HG03521 (cell line): ENCODE measurements around the gene CLEC16A.
"Not testable (repeated sequence)": the region's sequence is repeated elsewhere in the genome, so short reads cannot be mapped to it uniquely, and the experiment has no call there.

Source experiments
- ATAC-seq: cut with Tn5 transposase; IDR thresholded peaks from one replicate; pipeline ENCODE4 v1.9.1; 2021; ENCODE audit warnings: mild to moderate bottlenecking, moderate library complexity; ENCODE audit not compliant: unreplicated experiment

Gene CLEC16A

DNA sequence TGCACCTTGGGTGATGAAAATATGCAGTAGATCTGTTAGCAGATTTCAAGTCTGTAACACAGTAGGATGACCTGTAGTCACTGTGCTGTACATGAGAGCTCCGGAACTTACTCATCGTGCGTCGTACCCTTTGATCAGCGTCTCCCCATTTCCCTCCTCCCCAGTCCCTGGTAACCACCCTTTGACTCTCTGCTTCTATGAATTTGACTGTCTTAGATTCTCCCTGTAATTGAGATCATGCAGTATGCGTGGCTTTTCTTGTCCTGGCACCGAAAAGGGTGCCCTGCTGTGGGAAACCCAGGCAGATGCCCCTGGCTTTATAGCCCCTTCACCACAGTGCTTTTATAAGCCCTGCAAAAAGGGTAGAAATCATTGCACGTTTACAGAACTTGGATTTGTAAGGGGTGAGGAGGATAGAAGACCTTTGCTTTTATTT lies 20.5 kb downstream of the CLEC16A start:
- ATAC-seq: no peak

DNA sequence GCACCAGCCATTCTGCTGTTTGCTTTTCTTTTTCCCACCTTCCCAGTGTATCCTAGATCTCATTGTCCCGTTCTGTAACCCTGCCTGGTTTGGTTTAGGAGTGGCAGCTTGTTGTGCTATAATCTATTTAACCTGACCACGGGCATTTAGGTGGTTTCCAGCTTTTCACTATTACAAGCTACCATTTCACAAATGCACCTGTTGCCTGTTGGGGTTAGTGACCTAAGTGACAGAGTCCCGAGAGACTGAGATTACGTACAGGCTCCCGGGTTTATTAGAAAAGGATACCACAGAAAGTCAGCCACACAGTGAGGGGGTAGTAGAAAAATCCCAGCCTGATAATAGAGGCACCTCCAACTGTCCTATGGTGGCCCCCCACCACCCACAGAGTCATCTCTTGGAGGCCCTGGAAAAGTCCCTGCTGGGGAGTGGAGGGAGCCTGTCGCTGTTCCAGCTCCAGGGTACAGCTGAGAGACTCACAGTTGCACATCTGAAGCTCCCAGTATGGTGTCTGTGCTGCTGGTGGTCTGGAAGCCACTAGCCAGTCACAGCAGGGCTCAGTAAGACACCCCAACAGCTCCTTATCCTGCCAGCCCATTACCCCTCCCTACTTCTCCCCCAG lies 21.2 kb downstream of the CLEC16A start:
- ATAC-seq: peak; percentile 55

DNA sequence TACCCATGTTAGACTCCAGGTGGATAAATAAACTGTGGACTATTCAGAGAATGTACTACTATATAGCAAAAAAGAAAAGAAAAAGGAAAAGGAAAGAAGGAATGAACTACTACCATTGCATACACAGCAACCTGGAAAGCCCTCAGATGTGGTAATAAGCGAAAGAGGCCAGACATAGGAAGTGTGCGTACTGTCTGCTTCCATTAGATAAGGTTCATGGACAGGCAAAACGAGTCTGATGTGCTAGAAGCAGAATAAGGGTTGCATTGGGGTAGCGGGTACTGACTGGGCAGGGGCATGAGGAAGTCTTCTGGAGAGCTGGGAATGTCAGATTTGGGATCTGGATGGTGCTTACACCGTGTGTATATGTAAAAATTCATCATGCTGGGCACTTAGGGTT lies 21.8 kb downstream of the CLEC16A start:
- no peak for ATAC-seq

DNA sequence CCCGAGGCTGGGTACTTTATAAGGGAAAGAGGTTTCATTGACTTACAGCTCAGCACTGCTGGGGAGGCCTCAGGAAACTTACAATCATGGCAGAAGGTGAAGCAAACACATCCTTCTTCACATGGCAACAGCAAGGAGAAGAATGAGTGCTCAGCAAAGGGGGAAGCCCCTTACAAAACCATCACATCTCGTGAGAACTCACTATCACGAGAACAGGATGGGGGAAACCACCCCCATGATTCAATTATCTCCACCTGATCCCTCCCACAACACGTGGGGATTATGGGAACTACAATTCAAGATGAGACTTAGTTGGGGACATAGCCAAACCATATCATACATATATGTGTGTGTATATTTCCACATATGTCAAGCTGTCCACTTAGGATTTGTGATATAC lies 22.2 kb downstream of the CLEC16A start:
- not testable (repeated sequence) for ATAC-seq

DNA sequence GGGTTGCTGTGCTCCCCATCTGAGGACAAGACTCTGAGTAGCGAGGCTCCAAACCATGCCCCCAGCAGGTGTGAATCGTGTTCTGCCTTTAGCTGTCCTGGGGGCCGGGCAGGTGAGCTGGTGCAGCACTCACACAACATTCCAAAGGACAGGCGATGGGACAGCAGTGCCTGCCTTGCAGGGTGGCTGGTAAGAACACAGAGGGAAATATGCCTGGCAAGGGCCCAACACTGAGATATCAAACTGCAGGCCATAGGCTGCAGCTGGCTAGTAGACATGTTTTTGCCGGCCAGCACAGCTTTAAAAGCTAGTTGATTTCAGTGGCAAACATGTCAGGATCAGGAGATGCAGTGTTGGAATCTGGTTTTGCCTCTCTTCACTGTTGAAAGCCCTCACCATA lies 23.6 kb downstream of the CLEC16A start:
- ATAC-seq: no peak

DNA sequence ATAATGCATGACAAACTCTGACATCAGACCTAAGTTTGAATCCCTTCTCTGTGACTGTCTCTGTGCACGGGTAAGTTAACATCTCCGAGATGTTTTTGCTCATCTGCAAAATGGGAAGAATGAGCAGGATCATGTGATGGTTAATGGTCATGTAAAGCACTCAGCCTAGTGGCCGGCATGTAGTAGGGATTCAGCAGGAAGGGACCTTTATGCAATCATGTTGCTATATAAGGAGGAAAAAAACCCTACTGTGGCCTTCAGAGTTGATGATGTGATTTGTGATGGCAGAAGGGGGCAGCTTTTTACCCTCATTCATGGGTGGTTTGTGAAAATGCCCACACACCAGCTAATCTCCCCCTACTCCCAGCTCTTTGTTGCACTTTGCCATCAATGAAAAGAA lies 24.1 kb downstream of the CLEC16A start:
- no peak for ATAC-seq

DNA sequence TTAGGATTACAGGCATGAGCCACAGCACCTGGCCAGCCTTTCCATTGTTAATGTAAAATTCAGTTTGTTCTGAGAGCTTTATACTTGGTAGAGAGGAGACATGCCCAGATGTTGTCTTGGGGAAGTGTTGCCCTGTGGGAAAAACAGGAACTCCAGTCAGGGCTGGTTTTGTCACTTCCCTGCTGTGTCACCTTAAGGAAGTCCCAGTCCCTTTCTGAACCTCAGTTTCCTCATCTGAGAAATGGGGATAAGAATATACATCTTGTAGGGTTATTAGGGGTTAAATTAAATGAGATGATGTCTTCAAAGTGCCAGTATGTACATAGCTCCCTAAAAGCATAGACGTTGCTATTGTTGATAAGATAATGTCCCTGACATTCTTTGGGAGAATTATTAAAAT lies 25.3 kb downstream of the CLEC16A start:
- no peak for ATAC-seq

DNA sequence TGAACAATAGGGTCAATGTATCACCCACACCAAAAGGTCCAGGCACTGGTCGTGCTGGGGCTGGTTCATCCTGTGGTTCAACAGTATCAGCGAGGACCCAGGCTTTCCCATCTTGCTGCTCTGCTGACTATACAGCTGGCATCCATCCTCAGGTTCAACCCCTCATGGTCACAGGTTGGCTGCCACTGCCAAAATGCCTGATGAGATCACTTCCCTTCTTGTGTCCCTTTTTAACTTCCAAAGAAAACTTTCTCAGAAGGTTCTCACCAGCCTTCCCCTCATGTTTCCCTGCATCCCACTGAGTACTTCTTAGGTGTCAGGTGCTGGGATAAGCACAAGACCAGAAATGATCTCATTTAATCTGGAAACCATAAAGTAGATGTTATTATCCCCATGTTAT lies 25.7 kb downstream of the CLEC16A start:
- no peak for ATAC-seq

DNA sequence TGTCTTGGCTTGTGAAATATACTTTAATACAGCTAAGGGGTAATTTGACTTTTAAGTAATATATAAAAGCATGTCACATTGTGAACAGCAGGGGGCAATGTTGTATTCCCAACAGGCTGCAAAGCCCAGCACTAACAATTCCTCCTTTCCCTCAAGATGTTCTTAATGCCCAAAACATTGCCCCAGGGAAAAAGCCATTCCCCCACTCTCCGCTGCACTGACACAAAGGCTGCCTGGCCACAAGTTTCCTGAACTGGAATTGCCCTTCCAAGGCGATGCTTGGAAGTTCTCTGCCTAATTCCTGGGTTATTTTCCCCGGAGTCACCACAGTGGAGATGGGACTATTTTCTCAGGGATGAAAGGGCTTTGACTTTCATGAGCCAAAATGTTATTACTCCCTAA lies 27.2 kb downstream of the CLEC16A start:
- ATAC-seq: no peak

DNA sequence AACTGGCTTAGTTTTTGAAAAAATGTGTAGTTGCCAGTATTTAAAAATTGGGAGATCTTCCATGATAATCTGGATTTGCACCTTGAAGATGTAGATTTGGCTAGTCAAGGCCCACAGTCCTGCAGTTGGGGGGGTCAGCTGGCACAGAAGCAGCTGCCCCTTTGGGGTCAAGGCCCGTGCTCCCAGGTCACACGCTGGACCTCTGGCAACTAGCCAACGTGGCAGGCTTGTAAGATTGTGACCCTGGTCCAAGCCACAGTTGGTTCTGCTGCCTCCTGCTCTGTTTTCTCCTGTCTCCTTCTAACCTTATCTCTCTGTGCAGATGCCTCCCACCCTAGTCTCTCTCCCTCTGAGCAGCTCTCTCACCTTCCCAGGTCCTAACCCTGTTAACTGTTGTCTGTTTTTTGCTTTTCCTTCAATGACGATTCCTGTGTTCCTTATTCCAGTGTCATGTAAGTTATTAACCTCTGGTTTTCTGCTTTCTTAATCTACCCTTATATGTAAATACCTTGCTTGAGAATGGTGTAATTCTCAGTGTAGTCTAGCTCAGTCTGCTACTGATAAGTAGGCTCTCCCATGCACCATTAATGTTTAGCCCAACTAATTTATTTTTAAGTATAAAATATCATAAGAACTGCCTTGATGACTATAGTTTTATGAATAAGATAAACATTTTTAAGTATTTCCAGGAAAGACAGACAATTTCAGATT lies 27.9 kb downstream of the CLEC16A start:
- no peak for ATAC-seq

DNA sequence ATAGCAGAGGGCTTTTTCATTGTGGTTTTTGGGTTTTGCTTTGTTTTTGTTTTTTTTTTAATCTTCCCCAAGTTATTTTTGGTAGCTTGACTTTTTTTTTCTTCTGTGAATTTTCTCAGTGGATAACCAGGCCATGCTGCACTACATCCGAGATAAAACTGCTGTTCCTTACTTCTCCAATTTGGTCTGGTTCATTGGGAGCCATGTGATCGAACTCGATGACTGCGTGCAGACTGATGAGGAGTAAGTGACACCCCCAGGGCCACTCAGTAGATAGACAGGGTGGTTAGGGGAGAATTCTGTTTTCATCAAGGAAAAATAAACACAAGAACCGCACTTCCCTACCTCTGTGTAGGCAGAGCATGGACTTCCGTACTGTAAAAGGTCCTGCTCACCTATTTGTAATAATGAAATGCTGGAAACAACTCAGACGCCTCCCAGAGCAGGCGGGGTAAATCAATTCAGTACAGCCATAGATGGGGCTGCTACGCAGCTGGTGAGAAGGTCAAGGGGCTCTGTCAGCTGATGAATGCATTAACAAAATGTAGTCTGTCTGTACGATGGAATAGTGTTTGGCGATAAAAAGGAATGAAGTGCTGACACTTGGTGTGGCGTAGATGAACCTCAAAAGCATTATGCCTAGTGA lies 28.6 kb downstream of the CLEC16A start:
- no peak for ATAC-seq

DNA sequence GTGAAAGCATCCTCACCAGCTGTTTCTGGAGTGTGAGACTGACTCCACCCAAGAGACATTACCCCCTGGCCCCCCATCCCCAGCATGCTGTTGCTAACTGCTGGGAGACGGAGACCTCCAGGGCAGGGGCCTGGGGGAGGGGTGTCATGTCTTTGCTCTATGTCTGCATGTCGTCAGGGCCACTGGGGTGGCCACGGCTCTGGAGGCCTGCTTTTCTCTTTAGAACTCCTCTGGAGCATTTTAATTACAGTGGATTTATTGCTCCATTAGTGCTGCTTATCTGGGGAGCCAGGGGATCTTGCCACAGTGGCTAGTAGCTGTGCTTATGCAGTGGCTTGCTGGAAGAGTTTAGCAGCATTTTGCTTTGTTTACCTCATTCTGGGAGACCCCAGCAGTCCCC lies 32.3 kb downstream of the CLEC16A start:
- ATAC-seq: no peak

DNA sequence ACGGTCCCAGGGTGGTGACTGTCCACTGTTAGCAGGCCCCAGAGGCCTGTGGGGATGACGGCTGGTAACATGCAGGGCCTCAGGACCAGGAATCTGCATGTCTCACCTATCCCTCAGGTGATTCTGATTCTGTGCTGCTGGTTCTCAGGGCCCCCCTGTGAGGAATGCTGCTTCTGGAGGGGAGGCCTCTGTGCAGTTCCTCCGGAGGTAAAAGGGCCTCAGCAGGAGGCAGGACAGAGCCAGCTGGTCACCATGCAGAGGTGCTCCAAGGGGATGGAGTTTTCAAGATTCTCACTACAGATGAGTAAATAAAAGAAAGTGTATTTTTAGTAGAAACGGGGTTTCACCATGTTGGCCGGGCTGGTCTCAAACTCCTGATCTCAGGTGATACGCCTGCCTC lies 33.8 kb downstream of the CLEC16A start:
- ATAC-seq: no peak

DNA sequence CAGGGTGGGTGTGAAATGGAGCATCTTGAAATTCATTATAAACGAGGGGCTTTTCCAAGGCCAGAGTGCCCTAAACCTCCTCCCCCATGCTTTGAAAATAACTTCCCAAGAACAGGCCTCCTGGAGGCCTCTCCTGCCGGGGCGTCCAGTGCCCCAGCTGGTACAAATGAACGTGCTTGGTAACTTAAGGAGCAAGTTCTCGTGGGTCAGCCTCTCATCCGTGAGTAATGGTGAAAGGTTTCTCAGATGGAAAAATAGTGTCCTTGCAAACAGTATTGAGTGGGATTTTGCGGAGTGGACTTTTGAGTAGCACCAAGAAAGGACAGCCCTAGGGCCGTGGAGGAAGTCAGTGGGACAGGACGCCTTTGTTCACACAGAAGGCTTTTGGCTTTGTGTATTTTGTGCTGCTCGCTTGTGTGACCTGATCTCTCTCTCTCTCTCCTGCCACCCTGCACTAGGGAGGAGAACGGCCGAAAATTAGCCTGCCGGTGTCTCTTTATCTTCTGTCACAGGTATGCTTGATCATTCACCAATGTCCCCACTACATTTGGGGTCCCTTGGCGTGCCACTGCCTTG lies 34.6 kb downstream of the CLEC16A start:
- ATAC-seq: no peak

DNA sequence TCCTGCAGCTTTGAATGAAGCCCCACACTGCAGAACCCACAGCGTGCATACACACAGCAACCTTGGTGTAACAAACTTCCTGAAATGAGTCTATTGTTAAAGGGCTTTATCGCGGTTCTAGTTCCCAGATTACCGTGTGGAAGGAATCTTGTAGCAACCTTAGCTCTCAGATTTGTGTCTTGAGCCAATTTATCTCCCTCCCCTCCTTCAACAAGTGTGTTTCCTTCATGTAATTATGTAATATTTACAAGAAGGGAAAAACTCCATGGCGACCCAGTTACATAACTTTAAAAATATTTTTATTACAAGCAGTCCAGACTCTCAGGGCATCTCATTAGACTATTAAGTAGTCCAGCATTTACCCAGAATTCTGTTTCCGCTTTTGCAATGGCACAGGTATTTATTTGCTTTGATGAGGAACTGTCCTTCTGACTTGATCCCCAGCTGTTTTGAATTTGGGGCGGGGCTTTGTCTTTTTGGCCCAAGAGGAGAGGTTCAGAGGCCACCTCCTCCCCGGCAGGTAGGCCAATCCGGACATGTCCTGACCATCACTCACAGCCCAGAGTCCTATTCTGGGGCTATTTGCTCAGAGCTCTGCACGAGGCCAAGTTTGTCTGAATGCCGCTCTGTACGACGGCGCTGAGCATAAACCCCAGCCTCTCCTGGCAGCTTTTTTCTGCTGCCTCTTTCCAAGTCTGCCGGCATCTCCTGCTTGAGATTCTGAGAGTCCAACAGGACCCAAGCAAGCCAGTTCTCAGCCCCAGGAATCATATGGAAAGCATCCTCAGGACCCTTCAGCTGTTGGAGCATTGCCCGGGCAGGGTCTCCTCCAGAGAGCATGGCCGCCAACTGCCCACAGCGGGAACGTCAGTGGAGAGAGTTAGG lies 35.6 kb downstream of the CLEC16A start:
- ATAC-seq: no peak

DNA sequence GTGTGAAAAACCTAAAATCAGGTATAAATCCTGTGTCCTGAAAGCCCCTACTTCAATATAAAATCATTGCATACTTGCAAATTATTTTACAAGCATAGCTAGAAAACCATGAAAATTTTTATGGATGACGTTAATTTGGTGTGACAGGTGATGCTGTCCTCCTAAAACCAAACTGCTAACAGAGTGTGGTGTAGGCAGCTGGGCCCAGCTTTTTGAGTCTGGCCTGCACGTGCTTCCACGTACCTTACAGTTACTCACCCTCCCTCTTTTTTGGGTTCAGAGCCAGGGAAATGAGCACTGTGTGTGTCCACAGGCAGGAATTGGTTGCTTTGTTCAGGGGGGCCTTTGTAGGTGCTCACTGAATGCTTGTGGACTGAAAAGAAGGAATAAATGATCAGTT lies 36.4 kb downstream of the CLEC16A start:
- no peak for ATAC-seq

DNA sequence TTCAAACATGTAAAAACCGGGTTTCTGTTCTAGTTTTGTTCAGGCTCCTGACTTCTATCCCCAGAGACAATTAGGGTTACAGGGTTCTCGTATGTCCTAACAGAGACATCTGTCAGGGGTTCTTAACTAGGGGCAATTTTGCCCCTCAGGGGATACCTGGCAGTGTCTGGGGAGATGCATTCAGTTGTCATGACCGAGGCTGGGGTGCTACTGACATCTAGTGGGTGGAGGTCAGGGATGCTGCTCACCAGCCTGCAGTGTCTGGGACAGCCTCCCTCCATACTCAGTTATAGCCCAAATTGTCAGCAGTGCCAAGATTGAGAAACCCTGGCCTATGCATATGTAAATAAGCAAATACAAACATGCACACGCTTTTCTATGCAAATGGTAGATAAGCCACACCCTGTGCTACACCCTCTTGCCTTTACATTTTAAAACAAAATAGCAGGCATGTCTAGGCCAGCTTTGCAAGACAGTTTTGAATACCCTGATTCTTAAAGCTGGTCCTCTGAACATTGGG lies 37.4 kb downstream of the CLEC16A start:
- peak; percentile 62 for ATAC-seq

DNA sequence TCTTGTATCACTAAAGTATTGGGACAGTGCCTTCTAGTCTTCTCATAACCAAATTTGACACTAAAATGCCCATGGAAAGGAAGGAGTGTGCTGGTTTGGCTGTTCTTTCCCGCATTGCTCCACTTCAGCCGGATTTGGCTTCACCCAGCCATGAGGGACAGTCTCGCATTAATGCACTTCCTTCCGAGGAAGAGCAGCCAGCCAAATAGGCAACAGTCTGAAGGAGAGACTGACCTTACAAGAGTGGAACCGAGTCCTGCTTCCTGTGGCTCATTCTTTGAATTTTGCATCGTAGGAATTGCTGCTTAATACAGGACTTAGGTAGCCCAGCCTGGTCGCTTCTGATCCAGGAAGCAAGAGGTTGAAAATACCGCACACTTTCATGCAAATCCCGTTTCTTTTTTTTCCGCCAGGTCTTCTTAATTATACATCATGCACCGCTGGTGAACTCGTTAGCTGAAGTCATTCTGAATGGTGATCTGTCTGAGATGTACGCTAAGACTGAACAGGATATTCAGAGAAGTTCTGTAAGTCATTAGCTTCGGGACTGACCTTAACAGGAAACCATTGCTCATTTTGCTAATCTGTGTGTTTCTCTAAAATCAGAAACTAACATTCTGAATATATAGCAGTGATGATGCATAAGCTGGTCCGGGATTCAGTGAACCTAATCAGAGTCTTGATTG lies 38.2 kb downstream of the CLEC16A start:
- ATAC-seq: peak; percentile 44

DNA sequence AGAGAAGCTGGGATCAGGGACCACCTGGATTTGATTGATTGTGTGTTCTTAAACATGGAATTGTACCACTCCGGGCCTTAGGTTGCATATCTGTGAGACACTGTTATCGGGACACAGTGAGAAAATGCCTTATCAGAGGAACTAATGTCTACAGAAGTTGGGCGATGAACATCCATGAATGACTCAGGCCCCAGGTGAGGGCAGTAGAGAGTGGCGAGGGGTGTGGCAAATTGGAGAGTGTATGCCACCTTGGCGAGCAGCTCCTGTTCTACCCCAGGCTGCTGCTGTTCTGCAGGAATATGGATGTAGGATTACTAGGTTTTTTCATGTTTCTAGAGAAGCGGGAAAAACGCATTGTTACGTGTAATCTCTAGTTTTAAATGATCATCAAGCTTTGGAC lies 38.8 kb downstream of the CLEC16A start:
- no peak for ATAC-seq

DNA sequence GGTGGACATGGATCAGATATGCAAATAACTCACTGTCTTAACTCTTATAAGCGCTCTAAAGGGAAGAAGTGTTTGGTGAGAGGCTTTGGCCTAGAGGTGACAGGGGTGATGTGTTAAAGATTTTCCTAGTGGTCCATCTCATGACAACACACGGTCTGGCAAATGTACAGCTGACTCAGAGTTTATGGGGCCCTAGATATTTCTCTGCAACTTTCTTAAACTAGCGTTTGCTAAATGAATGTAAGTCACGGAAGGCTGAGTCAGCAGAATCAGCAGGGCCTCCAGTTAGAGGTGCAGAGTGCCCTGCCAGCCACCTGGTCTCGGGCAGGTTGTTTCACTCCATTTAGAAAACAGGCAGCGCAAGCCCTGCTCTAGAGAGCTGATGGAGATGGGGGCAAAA lies 40.1 kb downstream of the CLEC16A start:
- ATAC-seq: no peak
